Measurements from ENCODE around the gene ATP8B3.
"Not testable (repeated sequence)": the region's sequence is repeated elsewhere in the genome, so short reads cannot be mapped to it uniquely, and the experiment has no call there.

Gene ATP8B3

GRCh38 chr19:1815605-1816529 is 3.8 kb upstream of the ATP8B3 start:
- DNase-seq: no peak

GRCh38 chr19:1814833-1815604 is 2.9 kb upstream of the ATP8B3 start:
- DNase-seq: no peak

GRCh38 chr19:1814391-1814790 is 2.3 kb upstream of the ATP8B3 start:
- no peak for DNase-seq

- no peak for DNase-seq
Measured at GRCh38 chr19:1813192-1814182, 1.4 kb upstream of the ATP8B3 start.

- peak; percentile 89 for DNase-seq
Measured at GRCh38 chr19:1812426-1813191, 533 bp upstream of the ATP8B3 start.

GRCh38 chr19:1811472-1811894 is 593 bp downstream of the ATP8B3 start:
- DNase-seq: peak; percentile 29

- no peak for DNase-seq
Measured at GRCh38 chr19:1810439-1811160, 1.5 kb downstream of the ATP8B3 start.

- no peak for DNase-seq
Measured at GRCh38 chr19:1809678-1810077, 2.4 kb downstream of the ATP8B3 start.

GRCh38 chr19:1808395-1808731 is 3.7 kb downstream of the ATP8B3 start:
- no peak for DNase-seq

- peak; percentile 17 for DNase-seq
Measured at GRCh38 chr19:1807695-1808394, 4.2 kb downstream of the ATP8B3 start.

GRCh38 chr19:1807030-1807694 is 4.9 kb downstream of the ATP8B3 start:
- DNase-seq: no peak

- DNase-seq: no peak
Measured at GRCh38 chr19:1806184-1807029, 5.7 kb downstream of the ATP8B3 start.

- no peak for DNase-seq
Measured at GRCh38 chr19:1805401-1806183, 6.5 kb downstream of the ATP8B3 start.

- DNase-seq: no peak
Measured at GRCh38 chr19:1804858-1805257, 7.2 kb downstream of the ATP8B3 start.

GRCh38 chr19:1799695-1800342 is 12.3 kb downstream of the ATP8B3 start:
- peak; percentile 14 for DNase-seq

- DNase-seq: not testable (repeated sequence)
Measured at GRCh38 chr19:1797313-1797712, 14.8 kb downstream of the ATP8B3 start.

GRCh38 chr19:1796395-1797142 is 15.5 kb downstream of the ATP8B3 start:
- DNase-seq: no peak

Measured in NCI-H345 (cell line).